Immature natural killer cell (primary cell): Measurements from ENCODE around the gene CYP27A1. TPM values are rescaled to one million over a fixed set of nuclear protein-coding genes. Genes with fewer than 3 reads are reported as not detected.
A peak's percentile ranks its signal among the peaks of the same experiment; 100 is the strongest.
"Not testable (repeated sequence)": the region's sequence is repeated elsewhere in the genome, so short reads cannot be mapped to it uniquely, and the experiment has no call there.

Experiments used
- DNase-seq, 3 donors: peaks; one replicate each; pipeline ENCODE4 v3.0.0; 2022; ENCODE audit warnings: mixed read lengths in 1 of 3
- H3K27ac Mint-ChIP-seq, 6 donors: one replicate each; pipeline ENCODE4 v1.8.0; 2020; ENCODE audit warnings: mixed read lengths in 6 of 6, mild to moderate bottlenecking in 5 of 6, inconsistent platforms in 4 of 6, moderate library complexity in 3 of 6
- H3K27me3 Mint-ChIP-seq, 3 donors: one replicate each; pipeline ENCODE4 v1.8.0; 2020 to 2021; ENCODE audit warnings: low read depth in 3 of 3, mild to moderate bottlenecking in 3 of 3, mixed read lengths in 3 of 3, moderate library complexity in 3 of 3, inconsistent platforms in 1 of 3
- H3K36me3 Mint-ChIP-seq, 3 donors: one replicate each; pipeline ENCODE4 v1.8.0; 2020; ENCODE audit warnings: mixed read lengths in 3 of 3, inconsistent platforms in 2 of 3, mild to moderate bottlenecking in 2 of 3
- H3K4me1 Mint-ChIP-seq, 2 donors: one replicate each; pipeline ENCODE4 v1.8.0; 2020; ENCODE audit warnings: inconsistent platforms in 2 of 2, mild to moderate bottlenecking in 2 of 2, mixed read lengths in 2 of 2, moderate library complexity in 1 of 2
- H3K4me3 Mint-ChIP-seq, 5 donors: one replicate each; pipeline ENCODE4 v1.8.0; 2020; ENCODE audit warnings: mild to moderate bottlenecking in 5 of 5, mixed read lengths in 5 of 5, inconsistent platforms in 3 of 5, moderate library complexity in 3 of 5
- H3K9me3 Mint-ChIP-seq, 6 donors: one replicate each; pipeline ENCODE4 v1.8.0; 2020; ENCODE audit warnings: mild to moderate bottlenecking in 6 of 6, mixed read lengths in 6 of 6, inconsistent platforms in 4 of 6, moderate library complexity in 3 of 6
- polyA plus RNA-seq, 3 donors: library from polyadenylated mRNA; unstranded; fragments of 300-500 nt; fragmentation: Illumina TruSeq; gene quantifications; one replicate each; pipeline ENCODE4 v1.2.3, GENCODE V29; 2021

Gene CYP27A1
- polyA plus RNA-seq, 3 donors from 2014 or later = 0.34 to 0.60 TPM; not detected in 1

GRCh38 chr2:218837495-218837894 lies 55.5 kb downstream of the CYP27A1 start:
- no peaks in the 10 kb centered on the region for H3K4me1 Mint-ChIP-seq

GRCh38 chr2:218839430-218839829 lies 57.5 kb downstream of the CYP27A1 start:
- no peak for DNase-seq
- H3K4me3 Mint-ChIP-seq = no peak overlapping the region
- H3K4me1 Mint-ChIP-seq = no peaks in the 10 kb centered on the region
- H3K36me3 Mint-ChIP-seq = no peaks in the 10 kb centered on the region
- peaks cover 9 to 16% (median 10%) of the 10 kb centered on the region in 3 donors for H3K27me3 Mint-ChIP-seq
- H3K27ac Mint-ChIP-seq = no peak overlapping the region
- peaks cover 0 to 2% (median 0%) of the 10 kb centered on the region in 6 donors for H3K9me3 Mint-ChIP-seq

More at GRCh38 chr2:218837495-218837894, 55.5 kb downstream of the CYP27A1 start:
- H3K9me3 Mint-ChIP-seq = peaks cover 0 to 2% (median 0%) of the 10 kb centered on the region in 6 donors
- H3K4me3 Mint-ChIP-seq = no peak overlapping the region
- DNase-seq = no peak
- H3K36me3 Mint-ChIP-seq = no peaks in the 10 kb centered on the region
- H3K27me3 Mint-ChIP-seq = peaks cover under 1 to 16% (median 11%) of the 10 kb centered on the region in 3 donors
- no peak overlapping the region for H3K27ac Mint-ChIP-seq

- Mint-ChIP-seq H3K4me3 (no peak overlapping the region), H3K9me3 (peaks cover 0 to 2% (median 0%) of the 10 kb centered on the region in 6 donors), H3K36me3 (no peaks in the 10 kb centered on the region), H3K4me1 (no peaks in the 10 kb centered on the region), H3K27ac (no peak overlapping the region), H3K27me3 (peaks cover 9 to 16% (median 10%) of the 10 kb centered on the region in 3 donors)
- no peak for DNase-seq
Measured at GRCh38 chr2:218839888-218840287, 57.9 kb downstream of the CYP27A1 start.

- not testable (repeated sequence) for DNase-seq, H3K36me3 Mint-ChIP-seq, H3K27ac Mint-ChIP-seq, H3K4me1 Mint-ChIP-seq, H3K9me3 Mint-ChIP-seq, H3K4me3 Mint-ChIP-seq
- peaks cover 6 to 16% (median 10%) of the 10 kb centered on the region in 3 donors for H3K27me3 Mint-ChIP-seq
Measured at GRCh38 chr2:218844334-218844733, 62.4 kb downstream of the CYP27A1 start.

- H3K4me3 Mint-ChIP-seq, H3K9me3 Mint-ChIP-seq, H3K36me3 Mint-ChIP-seq, DNase-seq, H3K27ac Mint-ChIP-seq, H3K4me1 Mint-ChIP-seq: not testable (repeated sequence)
- H3K27me3 Mint-ChIP-seq = peaks cover 7 to 13% (median 10%) of the 10 kb centered on the region in 3 donors
Measured at GRCh38 chr2:218846963-218847362, 65.0 kb downstream of the CYP27A1 start.

GRCh38 chr2:218849721-218850120 lies 67.8 kb downstream of the CYP27A1 start:
- no peak for DNase-seq
- Mint-ChIP-seq H3K4me3 (no peak overlapping the region), H3K27me3 (peaks cover 7 to 19% (median 9%) of the 10 kb centered on the region in 3 donors), H3K27ac (no peak overlapping the region), H3K9me3 (no peaks in the 10 kb centered on the region), H3K36me3 (no peaks in the 10 kb centered on the region), H3K4me1 (no peaks in the 10 kb centered on the region)

GRCh38 chr2:218850796-218851195 lies 68.8 kb downstream of the CYP27A1 start:
- H3K4me1 Mint-ChIP-seq = no peaks in the 10 kb centered on the region
- H3K27ac Mint-ChIP-seq = no peak overlapping the region
- no peaks in the 10 kb centered on the region for H3K9me3 Mint-ChIP-seq
- no peak for DNase-seq
- H3K27me3 Mint-ChIP-seq = peaks cover 8 to 24% (median 11%) of the 10 kb centered on the region in 3 donors
- H3K36me3 Mint-ChIP-seq = no peaks in the 10 kb centered on the region
- no peak overlapping the region for H3K4me3 Mint-ChIP-seq

GRCh38 chr2:218851286-218851685 lies 69.3 kb downstream of the CYP27A1 start:
- DNase-seq = no peak
- Mint-ChIP-seq H3K9me3 (no peaks in the 10 kb centered on the region), H3K4me1 (no peaks in the 10 kb centered on the region), H3K27ac (no peak overlapping the region), H3K4me3 (no peak overlapping the region), H3K27me3 (peaks cover 12 to 28% (median 14%) of the 10 kb centered on the region in 3 donors), H3K36me3 (no peaks in the 10 kb centered on the region)

- no peak overlapping the region for H3K27ac Mint-ChIP-seq
- H3K27me3 Mint-ChIP-seq = peaks cover 16 to 29% (median 18%) of the 10 kb centered on the region in 3 donors
- H3K4me3 Mint-ChIP-seq = no peak overlapping the region
Measured at GRCh38 chr2:218852911-218853667, 71.1 kb downstream of the CYP27A1 start.

GRCh38 chr2:218853766-218854165 lies 71.8 kb downstream of the CYP27A1 start:
- DNase-seq = no peak
- no peaks in the 10 kb centered on the region for H3K9me3 Mint-ChIP-seq
- no peaks in the 10 kb centered on the region for H3K36me3 Mint-ChIP-seq
- no peak overlapping the region for H3K4me3 Mint-ChIP-seq
- H3K27ac Mint-ChIP-seq = no peak overlapping the region
- no peaks in the 10 kb centered on the region for H3K4me1 Mint-ChIP-seq
- H3K27me3 Mint-ChIP-seq = peaks cover 18 to 33% (median 20%) of the 10 kb centered on the region in 3 donors

More at GRCh38 chr2:218852911-218853667, 71.1 kb downstream of the CYP27A1 start:
- Mint-ChIP-seq H3K4me1 (no peaks in the 10 kb centered on the region), H3K9me3 (no peaks in the 10 kb centered on the region), H3K36me3 (no peaks in the 10 kb centered on the region)
- DNase-seq = peak; percentile 27 to 32 (median 32)

- peaks cover 0 to 4% of the 10 kb centered on the region in 2 donors for H3K4me1 Mint-ChIP-seq
- no peaks in the 10 kb centered on the region for H3K36me3 Mint-ChIP-seq
- no peaks in the 10 kb centered on the region for H3K9me3 Mint-ChIP-seq
- H3K4me3 Mint-ChIP-seq = no peak overlapping the region
- peaks cover 18 to 38% (median 23%) of the 10 kb centered on the region in 3 donors for H3K27me3 Mint-ChIP-seq
- DNase-seq = no peak
- H3K27ac Mint-ChIP-seq = no peak overlapping the region
Measured at GRCh38 chr2:218854860-218855259, 72.9 kb downstream of the CYP27A1 start.

GRCh38 chr2:218855305-218856166 lies 73.6 kb downstream of the CYP27A1 start:
- no peak for DNase-seq
- Mint-ChIP-seq H3K9me3 (no peaks in the 10 kb centered on the region), H3K36me3 (no peaks in the 10 kb centered on the region), H3K4me1 (peaks cover 0 to 8% of the 10 kb centered on the region in 2 donors), H3K4me3 (no peak overlapping the region), H3K27me3 (peaks cover 21 to 38% (median 25%) of the 10 kb centered on the region in 3 donors), H3K27ac (no peak overlapping the region)

GRCh38 chr2:218856167-218856895 lies 74.4 kb downstream of the CYP27A1 start:
- peaks cover 21 to 37% (median 26%) of the 10 kb centered on the region in 3 donors for H3K27me3 Mint-ChIP-seq
- H3K4me1 Mint-ChIP-seq = peaks cover 0 to 8% of the 10 kb centered on the region in 2 donors
- H3K4me3 Mint-ChIP-seq = no peak overlapping the region
- H3K27ac Mint-ChIP-seq = no peak overlapping the region
- H3K9me3 Mint-ChIP-seq = no peaks in the 10 kb centered on the region
- no peaks in the 10 kb centered on the region for H3K36me3 Mint-ChIP-seq
- DNase-seq = no peak
